H1 (cell line): Measurements from ENCODE around the gene REEP2.

Source experiments
- CTCF ChIP-seq, 3 experiments: IDR thresholded peaks; 1 replicate in 2 of 3; 2 replicates in 1 of 3; pipeline versions ENCODE4 v1.5.1 to v1.6.1; 2011; ENCODE audit warnings: low read length in 3 of 3, mild to moderate bottlenecking in 3 of 3, inconsistent platforms in 2 of 3, low read depth in 1 of 3, moderate library complexity in 1 of 3; ENCODE audit not compliant: insufficient read depth in 1 of 3; ENCODE audit errors: control extremely low read depth in 1 of 3
- EZH2 ChIP-seq: fragments of 200-600 bp; sonication (generic); IDR thresholded peaks from 2 replicates; pipeline ENCODE4 v1.7.1; 2012; ENCODE audit warnings: low read depth, mild to moderate bottlenecking, moderate library complexity, low read length, inconsistent platforms; ENCODE audit not compliant: severe bottlenecking
- HDAC6 ChIP-seq: IDR thresholded peaks from one replicate; pipeline ENCODE4 v1.7.1; 2012; ENCODE audit warnings: low read depth, mild to moderate bottlenecking, inconsistent platforms, low read length, moderate library complexity
- KDM1A ChIP-seq: fragments of 200-600, 300-600 bp; sonication (generic); IDR thresholded peaks from 2 replicates; pipeline ENCODE4 v1.7.1; 2016; ENCODE audit warnings: mild to moderate bottlenecking, low read length, borderline replicate concordance
- POLR2A ChIP-seq, 2 experiments: IDR thresholded peaks; 1 replicate in 1 of 2; 2 replicates in 1 of 2; pipeline ENCODE4 v1.6.1; 2011; ENCODE audit warnings: low read depth in 2 of 2, low read length in 2 of 2, mild to moderate bottlenecking in 2 of 2; ENCODE audit errors: control extremely low read depth in 1 of 2
- USF2 ChIP-seq: IDR thresholded peaks from 2 replicates; pipeline ENCODE4 v1.6.1; 2011; ENCODE audit warnings: low read length, improper control_type of control experiment
- ZNF274 ChIP-seq: IDR thresholded peaks from 2 replicates; pipeline ENCODE4 v1.7.0; 2012; ENCODE audit warnings: low read length, borderline replicate concordance; ENCODE audit errors: extremely low read depth

- TF ChIP-seq EZH2 (no peak), POLR2A (IDR thresholded peaks at IDR 0.05; ENCODE audit: control extremely low read depth in 1 of 2, low read depth in 2 of 2, low read length in 2 of 2) (peak in 1 of 2 experiments; percentile 76; a peak in 1 of 3 replicates), CTCF (IDR thresholded peaks at IDR 0.05; ENCODE audit: control extremely low read depth in 1 of 3, insufficient read depth in 1 of 3, low read depth in 1 of 3, low read length in 3 of 3) (no peak), KDM1A (no peak), USF2 (no peak), ZNF274 (no peak), HDAC6 (no peak)
These were observed 33.5 kb downstream of the REEP2 start for GRCh38 chr5:138472353-138472752.
